Activated gamma-delta T cell treated with Interleukin-2 at 50 U/mL for 16 hours (primary cell): ENCODE measurements around the gene TGFBR3.

Experiments
- DNase-seq: peaks from one replicate; pipeline ENCODE4 v3.0.0-alpha.2; 2020

The TGFBR3 gene

GRCh38 chr1:91704746-91705145 lies 181.2 kb downstream of the TGFBR3 start:
- DNase-seq = no peak

- no peak for DNase-seq
Observed at GRCh38 chr1:91703095-91703494, 182.9 kb downstream of the TGFBR3 start.

GRCh38 chr1:91701472-91701869 lies 184.5 kb downstream of the TGFBR3 start:
- DNase-seq = no peak

- DNase-seq = no peak
Observed at GRCh38 chr1:91700771-91701471, 185.0 kb downstream of the TGFBR3 start.

- DNase-seq = no peak
Observed at GRCh38 chr1:91700332-91700731, 185.6 kb downstream of the TGFBR3 start.

GRCh38 chr1:91699339-91699974 lies 186.5 kb downstream of the TGFBR3 start:
- DNase-seq = no peak

GRCh38 chr1:91697861-91698260 lies 188.1 kb downstream of the TGFBR3 start:
- no peak for DNase-seq

- peak; percentile 18 for DNase-seq
Observed at GRCh38 chr1:91697416-91697815, 188.5 kb downstream of the TGFBR3 start.

- DNase-seq = no peak
Observed at GRCh38 chr1:91696321-91696720, 189.6 kb downstream of the TGFBR3 start.

GRCh38 chr1:91693557-91693956 lies 192.4 kb downstream of the TGFBR3 start:
- DNase-seq = no peak

- no peak for DNase-seq
Observed at GRCh38 chr1:91691525-91691924, 194.4 kb downstream of the TGFBR3 start.

GRCh38 chr1:91689641-91690481 lies 196.1 kb downstream of the TGFBR3 start:
- no peak for DNase-seq

GRCh38 chr1:91687452-91687851 lies 198.5 kb downstream of the TGFBR3 start:
- DNase-seq = no peak

GRCh38 chr1:91685994-91686393 lies 200.0 kb downstream of the TGFBR3 start:
- no peak for DNase-seq

- no peak for DNase-seq
Observed at GRCh38 chr1:91684481-91685196, 201.3 kb downstream of the TGFBR3 start.

- DNase-seq = no peak
Observed at GRCh38 chr1:91683598-91683951, 202.4 kb downstream of the TGFBR3 start.

GRCh38 chr1:91682882-91683597 lies 202.9 kb downstream of the TGFBR3 start:
- no peak for DNase-seq

GRCh38 chr1:91680556-91681155 lies 205.3 kb downstream of the TGFBR3 start:
- no peak for DNase-seq

- DNase-seq = no peak
Observed at GRCh38 chr1:91679446-91679845, 206.5 kb downstream of the TGFBR3 start.

- no peak for DNase-seq
Observed at GRCh38 chr1:91676030-91676429, 209.9 kb downstream of the TGFBR3 start.

GRCh38 chr1:91674107-91674506 lies 211.8 kb downstream of the TGFBR3 start:
- no peak for DNase-seq

GRCh38 chr1:91673613-91674012 lies 212.3 kb downstream of the TGFBR3 start:
- DNase-seq = no peak
